Hepatocyte (in vitro differentiated cells): Measurements from ENCODE around the gene POU6F2. TPM values are rescaled to one million over a fixed set of nuclear protein-coding genes. Genes with fewer than 3 reads are reported as not detected.

Experiments used
- DNase-seq: peaks from one replicate; pipeline ENCODE4 v3.0.0-alpha.2; 2016; ENCODE audit warnings: low spot score
- H2AFZ ChIP-seq: fragments of 200-600 bp; sonication (generic); 2 replicates; pipeline ENCODE4 v1.6.0; 2016; ENCODE audit warnings: antibody characterized with exemption, mild to moderate bottlenecking
- H3K27ac ChIP-seq: fragments of 200-600 bp; sonication (generic); 2 replicates; pipeline ENCODE4 v1.5.1; 2016; ENCODE audit warnings: mild to moderate bottlenecking
- H3K27me3 ChIP-seq: fragments of 200-600 bp; sonication (generic); 2 replicates; pipeline ENCODE4 v1.6.1; 2016
- H3K36me3 ChIP-seq: fragments of 200-600 bp; sonication (generic); replicated peaks from 2 replicates; pipeline ENCODE4 v1.5.1; 2016; ENCODE audit warnings: low read depth; ENCODE audit not compliant: insufficient read depth
- H3K4me1 ChIP-seq: fragments of 200-600 bp; sonication (generic); 2 replicates; pipeline ENCODE4 v1.5.1; 2016; ENCODE audit warnings: mild to moderate bottlenecking, moderate library complexity; ENCODE audit not compliant: insufficient read depth
- H3K4me2 ChIP-seq: fragments of 200-600 bp; sonication (generic); 2 replicates; pipeline ENCODE4 v1.6.0; 2016
- H3K4me3 ChIP-seq: fragments of 200-600 bp; sonication (generic); 2 replicates; pipeline ENCODE4 v1.5.1; 2016; ENCODE audit warnings: mild to moderate bottlenecking
- H3K79me2 ChIP-seq: fragments of 200-600 bp; sonication (generic); 2 replicates; pipeline ENCODE4 v1.6.0; 2017; ENCODE audit warnings: mild to moderate bottlenecking
- H3K9me2 ChIP-seq: fragments of 200-600 bp; sonication (generic); replicated peaks from 2 replicates; pipeline ENCODE4 v1.6.0; 2017; ENCODE audit warnings: mild to moderate bottlenecking; ENCODE audit not compliant: insufficient read depth
- H3K9me3 ChIP-seq: fragments of 200-600 bp; sonication (generic); 2 replicates; pipeline ENCODE4 v1.5.1; 2016; ENCODE audit warnings: low read depth, mild to moderate bottlenecking
- H4K20me1 ChIP-seq: fragments of 200-600 bp; sonication (generic); 2 replicates; pipeline ENCODE4 v1.6.0; 2016; ENCODE audit warnings: mild to moderate bottlenecking; ENCODE audit not compliant: insufficient read depth, poor library complexity, severe bottlenecking
- EZH2 ChIP-seq: fragments of 200-600 bp; sonication (generic); IDR thresholded peaks from 2 replicates; pipeline ENCODE4 v1.6.1; 2016; ENCODE audit warnings: antibody characterized with exemption, mild to moderate bottlenecking, borderline replicate concordance
- EZH2phosphoT487 ChIP-seq: fragments of 200-600 bp; sonication (generic); IDR thresholded peaks from one replicate; pipeline ENCODE4 v1.6.1; 2018; ENCODE audit warnings: antibody characterized with exemption, mild to moderate bottlenecking, low read depth, moderate library complexity; ENCODE audit not compliant: unreplicated experiment, severe bottlenecking
- WGBS: methylation state at CpG from one replicate; pipeline ENCODE4 v1.1.6; 2016; ENCODE audit warnings: low lambda C conversion rate; ENCODE audit errors: missing lambda C conversion rate; 5-methylcytosine and 5-hydroxymethylcytosine counted together
- polyA plus RNA-seq: library from polyadenylated mRNA; unstranded; fragments of >200 nt; fragmentation: Nextera tagmentation; extraction: Ambion mirVana; gene quantifications from 2 replicates; pipeline ENCODE4 v1.2.1, GENCODE V29; 2016
- total RNA-seq: library from RNA; depleted of rRNA; stranded (reverse); fragments of >200 nt; gene quantifications from 2 replicates; pipeline ENCODE4 v1.2.3, GENCODE V29; 2014
- TF ChIP-seq, protein P1 (sequence below): fragments of 200-600 bp; sonication (generic); IDR thresholded peaks from 2 replicates; pipeline ENCODE4 v1.5.1; 2016; ENCODE audit warnings: antibody characterized with exemption, mild to moderate bottlenecking; ENCODE audit not compliant: poor library complexity

POU6F2 gene
- total and polyA plus RNA-seq, 2 experiments from 2014 or later: 0.67 to 1.4 TPM

DNA sequence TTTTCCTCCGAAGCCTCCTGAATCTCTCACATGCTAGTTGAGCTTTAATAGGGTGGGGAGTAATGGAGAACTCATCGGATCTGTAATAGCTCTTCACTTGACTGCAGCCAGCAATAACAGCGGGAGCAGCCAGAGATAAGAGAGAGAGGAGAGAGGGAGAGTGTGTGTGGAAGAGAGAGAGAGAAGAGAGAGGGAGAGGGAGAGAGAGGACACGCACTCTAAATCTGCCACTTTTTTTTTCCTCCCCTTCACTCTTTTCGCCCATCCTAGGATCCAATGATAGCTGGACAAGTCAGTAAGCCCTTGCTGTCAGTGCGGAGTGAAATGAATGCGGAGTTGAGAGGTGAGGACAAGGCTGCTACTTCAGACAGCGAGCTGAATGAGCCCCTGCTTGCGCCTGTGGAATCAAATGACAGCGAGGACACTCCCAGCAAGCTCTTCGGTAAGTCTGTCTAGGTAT, 107.9 kb downstream of the POU6F2 start:
- Histone ChIP-seq H3K79me2 (no peaks in the 10 kb centered on the region), H3K9me2 (no peaks in the 10 kb centered on the region), H3K9me3 (no peaks in the 10 kb centered on the region), H3K36me3 (no peaks in the 10 kb centered on the region), H3K4me1 (peaks cover 4% of the 10 kb centered on the region), H3K27me3 (peaks cover 13% of the 10 kb centered on the region), H2AFZ (peak overlapping the region; percentile 45), H3K4me3 (peak overlapping the region; percentile 24), H3K27ac (no peak overlapping the region), H4K20me1 (no peaks in the 10 kb centered on the region), H3K4me2 (peak overlapping the region; percentile 75)
- WGBS: 16% methylated on average over 11 of the region's 11 CpGs
- no peak for TF ChIP-seq EZH2phosphoT487
- peak; percentile 10 for DNase-seq

DNA sequence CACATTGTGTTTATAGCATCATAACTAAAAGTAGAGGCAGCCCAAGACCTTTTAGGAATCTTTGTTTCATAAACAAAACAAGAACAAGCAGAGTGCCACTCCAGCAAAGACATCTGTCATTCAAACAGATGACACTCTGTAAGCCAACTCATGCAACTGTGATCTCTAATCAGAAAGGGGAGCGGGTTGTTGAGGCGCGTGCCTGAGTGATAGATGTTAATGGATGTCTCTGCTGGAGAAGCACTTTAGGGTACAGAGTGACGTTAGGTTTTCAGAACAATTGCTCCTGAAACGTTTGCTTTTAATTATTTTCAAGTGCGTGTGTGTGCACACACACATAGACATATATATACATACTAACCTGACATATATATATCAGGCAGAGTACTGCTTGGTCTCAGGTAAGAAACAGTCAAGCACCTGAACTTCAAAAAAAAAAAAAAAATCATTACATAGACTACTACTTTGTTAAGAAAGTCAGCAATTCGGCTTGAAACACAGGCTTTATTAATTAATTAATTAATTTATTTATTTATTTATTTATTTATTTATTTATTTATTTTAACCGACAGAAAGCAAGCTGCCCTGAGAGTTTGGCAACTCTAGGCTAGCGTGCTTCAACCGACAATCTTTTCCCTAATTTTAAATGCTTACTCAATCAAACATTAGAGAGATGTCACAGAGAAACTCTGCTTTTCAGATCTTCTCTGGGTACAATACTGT, 109.1 kb downstream of the POU6F2 start:
- Histone ChIP-seq H3K4me1 (peaks cover 4% of the 10 kb centered on the region), H2AFZ (no peak overlapping the region), H3K4me3 (no peak overlapping the region), H3K27ac (no peak overlapping the region), H3K4me2 (no peak overlapping the region), H3K36me3 (no peaks in the 10 kb centered on the region), H3K79me2 (no peaks in the 10 kb centered on the region), H3K9me3 (no peaks in the 10 kb centered on the region), H4K20me1 (no peaks in the 10 kb centered on the region), H3K9me2 (no peaks in the 10 kb centered on the region), H3K27me3 (peaks cover 10% of the 10 kb centered on the region)
- no peak for DNase-seq
- WGBS: 84% methylated on average over 10 of the region's 10 CpGs
- TF ChIP-seq, protein P1, sequence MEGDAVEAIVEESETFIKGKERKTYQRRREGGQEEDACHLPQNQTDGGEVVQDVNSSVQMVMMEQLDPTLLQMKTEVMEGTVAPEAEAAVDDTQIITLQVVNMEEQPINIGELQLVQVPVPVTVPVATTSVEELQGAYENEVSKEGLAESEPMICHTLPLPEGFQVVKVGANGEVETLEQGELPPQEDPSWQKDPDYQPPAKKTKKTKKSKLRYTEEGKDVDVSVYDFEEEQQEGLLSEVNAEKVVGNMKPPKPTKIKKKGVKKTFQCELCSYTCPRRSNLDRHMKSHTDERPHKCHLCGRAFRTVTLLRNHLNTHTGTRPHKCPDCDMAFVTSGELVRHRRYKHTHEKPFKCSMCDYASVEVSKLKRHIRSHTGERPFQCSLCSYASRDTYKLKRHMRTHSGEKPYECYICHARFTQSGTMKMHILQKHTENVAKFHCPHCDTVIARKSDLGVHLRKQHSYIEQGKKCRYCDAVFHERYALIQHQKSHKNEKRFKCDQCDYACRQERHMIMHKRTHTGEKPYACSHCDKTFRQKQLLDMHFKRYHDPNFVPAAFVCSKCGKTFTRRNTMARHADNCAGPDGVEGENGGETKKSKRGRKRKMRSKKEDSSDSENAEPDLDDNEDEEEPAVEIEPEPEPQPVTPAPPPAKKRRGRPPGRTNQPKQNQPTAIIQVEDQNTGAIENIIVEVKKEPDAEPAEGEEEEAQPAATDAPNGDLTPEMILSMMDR: no peak
- TF ChIP-seq EZH2phosphoT487: no peak
- TF ChIP-seq EZH2: no peak

DNA sequence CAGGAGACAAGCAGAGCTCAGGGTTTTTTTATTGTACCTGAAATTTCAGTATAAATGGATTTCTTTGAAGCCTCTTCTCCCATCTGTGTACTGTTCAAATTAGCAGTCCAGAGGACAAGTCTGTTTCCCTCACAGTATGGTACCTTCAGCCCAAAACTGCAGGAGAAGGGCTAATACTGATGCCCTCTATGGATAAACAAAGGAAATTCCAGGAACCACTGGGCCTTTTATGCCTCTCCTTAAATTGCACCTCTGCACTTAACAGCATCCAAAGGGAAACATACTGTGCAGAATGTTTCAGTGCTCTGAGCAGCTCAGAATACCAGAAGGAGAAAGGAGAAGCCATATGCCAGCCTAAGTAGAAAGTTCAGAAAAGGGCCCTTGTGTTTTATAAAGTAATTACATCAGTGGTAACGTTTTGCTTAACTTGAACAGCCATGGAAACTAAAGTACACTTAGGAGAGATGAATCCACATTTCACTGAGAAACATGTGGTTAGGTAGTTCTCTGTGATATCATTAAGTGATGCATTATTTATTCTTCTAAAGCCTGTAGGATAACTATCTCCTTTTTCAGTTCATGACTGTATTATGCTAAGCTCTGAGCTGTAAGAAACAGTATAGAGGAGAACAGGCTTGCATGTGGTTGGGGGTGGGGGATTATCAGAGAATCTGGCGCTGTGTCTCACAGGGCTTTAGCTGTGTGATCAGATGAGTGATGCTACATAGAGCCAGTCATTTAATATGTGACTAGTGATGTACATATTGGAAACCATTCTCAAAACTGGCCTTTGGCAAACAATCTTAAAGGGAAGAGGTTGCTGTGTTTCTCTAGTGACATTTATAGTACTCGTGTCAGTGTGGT, 111.3 kb downstream of the POU6F2 start:
- H3K4me3 ChIP-seq: no peak overlapping the region
- H3K4me2 ChIP-seq: no peak overlapping the region
- no peaks in the 10 kb centered on the region for H4K20me1 ChIP-seq
- no peak for DNase-seq
- no peaks in the 10 kb centered on the region for H3K9me3 ChIP-seq
- no peaks in the 10 kb centered on the region for H3K36me3 ChIP-seq
- no peaks in the 10 kb centered on the region for H3K9me2 ChIP-seq
- peaks cover 4% of the 10 kb centered on the region for H3K4me1 ChIP-seq
- no peak overlapping the region for H2AFZ ChIP-seq
- WGBS: 53% methylated on average over 3 of the region's 3 CpGs
- peaks cover 5% of the 10 kb centered on the region for H3K27me3 ChIP-seq
- no peaks in the 10 kb centered on the region for H3K79me2 ChIP-seq
- no peak for TF ChIP-seq EZH2phosphoT487
- no peak for TF ChIP-seq EZH2
- TF ChIP-seq, protein P1: no peak
- H3K27ac ChIP-seq: no peak overlapping the region

DNA sequence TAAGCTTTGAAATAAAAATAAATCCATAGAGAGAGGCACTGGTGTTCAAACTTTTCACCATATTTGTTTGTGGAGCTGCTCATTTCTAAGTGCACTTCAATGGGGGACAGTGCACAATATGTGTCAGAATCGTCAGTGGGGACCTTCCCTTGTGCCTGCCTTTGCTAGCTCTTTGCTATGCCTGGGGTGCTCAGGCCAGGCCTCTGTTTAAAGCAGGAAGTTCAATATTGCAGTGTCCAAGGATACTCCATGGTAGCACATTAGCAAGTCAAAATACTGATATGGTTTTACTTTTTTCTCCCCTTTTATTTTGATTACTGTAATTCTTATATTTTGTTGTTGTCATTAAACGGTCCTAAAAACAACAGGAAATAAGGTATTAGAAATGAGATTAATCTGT, 113.4 kb downstream of the POU6F2 start:
- Histone ChIP-seq H4K20me1 (no peaks in the 10 kb centered on the region), H3K27me3 (no peaks in the 10 kb centered on the region), H2AFZ (no peak overlapping the region), H3K4me3 (no peak overlapping the region), H3K27ac (no peak overlapping the region), H3K4me1 (no peaks in the 10 kb centered on the region), H3K9me3 (no peaks in the 10 kb centered on the region), H3K79me2 (no peaks in the 10 kb centered on the region), H3K4me2 (no peak overlapping the region), H3K9me2 (no peaks in the 10 kb centered on the region), H3K36me3 (no peaks in the 10 kb centered on the region)
- no peak for DNase-seq
- WGBS: 90% methylated on average over 2 of the region's 2 CpGs
- TF ChIP-seq EZH2phosphoT487 (no peak), EZH2 (no peak)
- TF ChIP-seq, protein P1: no peak
